ENCODE measurements around the gene HBZ. TPM values are rescaled to one million over a fixed set of nuclear protein-coding genes. Genes with fewer than 3 reads are reported as not detected.

HBZ gene
- total and polyA plus RNA-seq, 2 of the 13 experiments (the other 11 are each of a cell fraction or from before 2014, with no cell fraction given): 0.21 TPM; not detected in 1

DNA sequence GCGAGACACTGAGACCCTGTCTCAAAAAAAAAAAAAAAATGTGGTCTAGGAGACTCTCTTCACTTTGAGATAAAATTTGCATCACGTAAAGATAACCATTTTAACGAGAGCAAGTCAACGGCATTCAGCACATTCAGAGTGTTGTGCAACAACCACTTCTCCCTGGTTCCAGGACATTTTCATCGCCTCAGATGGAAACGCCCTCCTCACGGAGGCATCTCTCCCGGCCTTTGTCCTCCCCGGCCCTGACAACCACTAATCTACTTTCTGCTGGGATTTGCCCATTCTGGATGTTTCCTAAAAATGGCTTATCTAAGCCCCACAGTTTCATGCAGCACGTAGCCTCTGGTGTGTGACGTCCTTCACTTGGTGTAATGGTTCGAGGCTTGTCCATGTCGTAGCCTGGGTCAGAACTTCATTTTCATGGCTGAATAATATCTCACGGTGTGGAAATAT, 7.6 kb upstream of the HBZ start:
- in situ Hi-C loops (cut with HindIII; ENCODE audit: extremely low pct_ligation_motif_present, low pct_unique_long_range_greater_than_20kb): no loop called here
- no peak overlapping the region for H3K4me2 ChIP-seq (ENCODE audit: low read depth, low read length)
- BruUV-seq (replicated peaks): no TSS peak
- H3K9ac ChIP-seq (ENCODE audit: insufficient read depth, low read depth, low read length): no peak overlapping the region
- no peak overlapping the region for H3K27ac ChIP-seq (ENCODE audit: extremely low read length, insufficient read depth, low read length)
- CTCF ChIA-PET (ENCODE audit: low intra/inter-chr PET ratio, low total read pairs): no interaction called here
- no peaks in the 10 kb centered on the region for H3K9me3 ChIP-seq (ENCODE audit: low read length)
- TF ChIP-seq JUND (CRISPR knock-in tag; IDR thresholded peaks at IDR 0.05): no peak
- TF ChIP-seq ZMAT3 (CRISPR knock-in tag; conservative IDR thresholded peaks at IDR 0.05): no peak
- TF ChIP-seq CEBPB (IDR thresholded peaks at IDR 0.05; ENCODE audit: borderline replicate concordance, low read depth, low read length): peak; percentile 79
- TF ChIP-seq HNRNPK (IDR thresholded peaks at IDR 0.05; ENCODE audit: low read depth, low read length, poor library complexity, severe bottlenecking): no peak
- TF ChIP-seq TSC22D2 (CRISPR knock-in tag; IDR thresholded peaks at IDR 0.05; ENCODE audit: borderline replicate concordance): no peak
- peak; percentile 33; the same call in 1 of the 2 replicates for TF ChIP-seq CEBPG (CRISPR knock-in tag; IDR thresholded peaks at IDR 0.05)
- peaks cover 0 to 18% of the 10 kb centered on the region in 2 experiments; a peak in 3 of 5 replicates for H3K27me3 ChIP-seq (ENCODE audit: control insufficient read depth in 1 of 2, insufficient read depth in 2 of 2, low read length in 2 of 2)
- DNase-seq (ENCODE audit: low spot score) (no peak), FAIRE-seq (no peak), ATAC-seq (no peak)
- H3K79me2 ChIP-seq (ENCODE audit: insufficient read depth, low read length): no peaks in the 10 kb centered on the region
- no peak overlapping the region for H2AFZ ChIP-seq (ENCODE audit: low read length)
- POLR2A ChIA-PET: interaction anchor here (0.6 to 0.8 kb wide), 2 partner anchors 14 to 98 kb away, joined by 3 to 4 read pairs; no protein-coding TSS in a partner anchor
- no peaks in the 10 kb centered on the region for H4K20me1 ChIP-seq (ENCODE audit: insufficient read depth, low read length)
- intact Hi-C loops (cut with micrococcal nuclease; ENCODE audit: unreplicated experiment): no loop called here
- no peak overlapping the region for H3K4me3 ChIP-seq (replicated peaks in 1 of 3; ENCODE audit: insufficient read depth in 1 of 3, low read depth in 2 of 3, low read length in 3 of 3)
- no peaks in the 10 kb centered on the region for H3K36me3 ChIP-seq (replicated peaks in 1 of 2; ENCODE audit: control insufficient read depth in 1 of 2, insufficient read depth in 2 of 2, low read length in 2 of 2)
- H3K4me1 ChIP-seq (ENCODE audit: insufficient read depth, low read length): peaks cover 34% of the 10 kb centered on the region
- 34% methylated on average over 14 of the region's 14 CpGs for WGBS (ENCODE audit: low lambda C conversion rate)

DNA sequence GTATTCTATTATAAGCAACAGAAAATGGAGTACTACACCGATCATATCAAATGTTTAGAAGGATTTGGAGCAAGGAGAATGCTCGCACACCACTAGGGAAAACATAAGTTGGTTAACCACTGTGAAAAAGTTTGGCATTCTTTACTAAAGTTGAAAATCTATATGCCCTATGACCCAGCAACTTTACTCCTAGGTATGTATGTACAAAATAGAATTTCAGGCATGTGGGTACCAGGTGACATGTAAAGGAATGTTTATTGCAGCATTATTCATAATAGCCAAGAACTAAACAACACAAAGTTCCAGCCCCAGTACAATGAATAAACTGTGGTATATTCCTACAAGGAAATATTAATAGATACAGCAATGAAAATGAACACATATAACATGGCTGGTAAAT, 5.8 kb upstream of the HBZ start:
- H3K9ac ChIP-seq (ENCODE audit: insufficient read depth, low read depth, low read length): no peak overlapping the region
- FAIRE-seq (no peak), ATAC-seq (no peak), DNase-seq (ENCODE audit: low spot score) (no peak)
- H3K4me3 ChIP-seq (replicated peaks in 1 of 3; ENCODE audit: insufficient read depth in 1 of 3, low read depth in 2 of 3, low read length in 3 of 3): no peak overlapping the region
- in situ Hi-C loops (cut with HindIII; ENCODE audit: extremely low pct_ligation_motif_present, low pct_unique_long_range_greater_than_20kb): no loop called here
- H3K36me3 ChIP-seq (replicated peaks in 1 of 2; ENCODE audit: control insufficient read depth in 1 of 2, insufficient read depth in 2 of 2, low read length in 2 of 2): no peaks in the 10 kb centered on the region
- intact Hi-C loops (cut with micrococcal nuclease; ENCODE audit: unreplicated experiment): no loop called here
- no peak overlapping the region for H3K27ac ChIP-seq (ENCODE audit: extremely low read length, insufficient read depth, low read length)
- H4K20me1 ChIP-seq (ENCODE audit: insufficient read depth, low read length): no peaks in the 10 kb centered on the region
- 40% methylated on average over 2 of the region's 2 CpGs for WGBS (ENCODE audit: low lambda C conversion rate)
- no peaks in the 10 kb centered on the region for H3K79me2 ChIP-seq (ENCODE audit: insufficient read depth, low read length)
- ChIA-PET POLR2A (no interaction called here), CTCF (ENCODE audit: low intra/inter-chr PET ratio, low total read pairs) (no interaction called here)
- no peaks in the 10 kb centered on the region for H3K9me3 ChIP-seq (ENCODE audit: low read length)
- H2AFZ ChIP-seq (ENCODE audit: low read length): no peak overlapping the region
- peaks cover 29% of the 10 kb centered on the region for H3K4me1 ChIP-seq (ENCODE audit: insufficient read depth, low read length)
- no TSS peak for BruUV-seq (replicated peaks)
- TF ChIP-seq POGK (CRISPR knock-in tag; conservative IDR thresholded peaks at IDR 0.05) (no peak), MYC (CRISPR knock-in tag; IDR thresholded peaks at IDR 0.05; ENCODE audit: borderline replicate concordance) (no peak), PITX1 (CRISPR knock-in tag; IDR thresholded peaks at IDR 0.05) (no peak), NONO (IDR thresholded peaks at IDR 0.05) (no peak), NONO (CRISPR knock-in tag; conservative IDR thresholded peaks at IDR 0.05) (no peak), KDM2A (CRISPR knock-in tag; IDR thresholded peaks at IDR 0.05; ENCODE audit: borderline replicate concordance, low read depth) (no peak), ZFP82 (CRISPR knock-in tag; IDR thresholded peaks at IDR 0.05; ENCODE audit: borderline replicate concordance) (no peak), GMEB2 (CRISPR knock-in tag; IDR thresholded peaks at IDR 0.05; ENCODE audit: low read depth) (no peak)
- TF ChIP-seq, protein P1, sequence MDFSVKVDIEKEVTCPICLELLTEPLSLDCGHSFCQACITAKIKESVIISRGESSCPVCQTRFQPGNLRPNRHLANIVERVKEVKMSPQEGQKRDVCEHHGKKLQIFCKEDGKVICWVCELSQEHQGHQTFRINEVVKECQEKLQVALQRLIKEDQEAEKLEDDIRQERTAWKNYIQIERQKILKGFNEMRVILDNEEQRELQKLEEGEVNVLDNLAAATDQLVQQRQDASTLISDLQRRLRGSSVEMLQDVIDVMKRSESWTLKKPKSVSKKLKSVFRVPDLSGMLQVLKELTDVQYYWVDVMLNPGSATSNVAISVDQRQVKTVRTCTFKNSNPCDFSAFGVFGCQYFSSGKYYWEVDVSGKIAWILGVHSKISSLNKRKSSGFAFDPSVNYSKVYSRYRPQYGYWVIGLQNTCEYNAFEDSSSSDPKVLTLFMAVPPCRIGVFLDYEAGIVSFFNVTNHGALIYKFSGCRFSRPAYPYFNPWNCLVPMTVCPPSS (IDR thresholded peaks at IDR 0.05): no peak
- peaks cover 0 to 32% of the 10 kb centered on the region in 2 experiments; a peak in 4 of 5 replicates for H3K27me3 ChIP-seq (ENCODE audit: control insufficient read depth in 1 of 2, insufficient read depth in 2 of 2, low read length in 2 of 2)
- no peak overlapping the region for H3K4me2 ChIP-seq (ENCODE audit: low read depth, low read length)
